OCI-LY1 (cell line): Measurements from ENCODE around the gene AQR.
"Not testable (repeated sequence)": the region's sequence is repeated elsewhere in the genome, so short reads cannot be mapped to it uniquely, and the experiment has no call there.

Experiments used
- H2AFZ ChIP-seq: fragments of 200-600 bp; sonication (generic), shearing (Covaris generic); 2 replicates; pipeline ENCODE4 v1.6.0; 2014; ENCODE audit warnings: antibody characterized with exemption, mild to moderate bottlenecking, low read length
- H3F3A ChIP-seq: fragments of 200-600 bp; sonication (generic), shearing (Covaris generic); 2 replicates; pipeline ENCODE4 v1.6.0; 2014; ENCODE audit warnings: mild to moderate bottlenecking, antibody characterized with exemption, low read length, moderate library complexity; ENCODE audit not compliant: insufficient read depth
- H3K27ac ChIP-seq: fragments of 200-600 bp; sonication (generic); 2 replicates; pipeline ENCODE4 v1.5.1; 2014; ENCODE audit warnings: low read length, mixed run types, mild to moderate bottlenecking, low read depth; ENCODE audit not compliant: poor library complexity, severe bottlenecking
- H3K27me3 ChIP-seq: fragments of 200-600 bp; sonication (generic); 2 replicates; pipeline ENCODE4 v1.6.0; 2014; ENCODE audit warnings: antibody characterized with exemption, mild to moderate bottlenecking, low read length, moderate library complexity; ENCODE audit not compliant: insufficient read depth
- H3K36me3 ChIP-seq: fragments of 200-600 bp; sonication (generic); 2 replicates; pipeline ENCODE4 v1.6.1; 2014; ENCODE audit warnings: mild to moderate bottlenecking, antibody characterized with exemption, low read length, moderate library complexity, mixed read lengths; ENCODE audit not compliant: insufficient read depth
- H3K4me1 ChIP-seq: fragments of 200-600 bp; sonication (generic); 2 replicates; pipeline ENCODE4 v1.5.1; 2014; ENCODE audit warnings: mild to moderate bottlenecking, low read length, moderate library complexity; ENCODE audit not compliant: insufficient read depth, severe bottlenecking
- H3K4me2 ChIP-seq: fragments of 200-600 bp; sonication (generic), shearing (Covaris generic); 2 replicates; pipeline ENCODE4 v1.6.1; 2014; ENCODE audit warnings: low read length
- H3K4me3 ChIP-seq: fragments of 200-600 bp; sonication (generic); 2 replicates; pipeline ENCODE4 v1.5.1; 2014; ENCODE audit warnings: low read length, low read depth, mild to moderate bottlenecking, mixed read lengths; ENCODE audit not compliant: poor library complexity, severe bottlenecking
- H3K79me2 ChIP-seq: fragments of 200-600 bp; shearing (Covaris generic); 2 replicates; pipeline ENCODE4 v1.6.1; 2016; ENCODE audit warnings: mixed run types, low read length, mixed read lengths; ENCODE audit not compliant: insufficient read depth
- H3K9ac ChIP-seq: fragments of 200-600 bp; sonication (generic), shearing (Covaris generic); 2 replicates; pipeline ENCODE4 v1.6.1; 2014; ENCODE audit warnings: mild to moderate bottlenecking, low read length, mixed read lengths
- H3K9me2 ChIP-seq: fragments of 200-600 bp; sonication (generic), shearing (Covaris generic); 2 replicates; pipeline ENCODE4 v1.6.1; 2014; ENCODE audit warnings: low read depth, mild to moderate bottlenecking, low read length, mixed read lengths
- H3K9me3 ChIP-seq: fragments of 200-600 bp; shearing (Covaris generic); 2 replicates; pipeline ENCODE4 v1.6.1; 2014; ENCODE audit warnings: low read length, mixed read lengths
- H4K20me1 ChIP-seq: fragments of 200-600 bp; sonication (generic), shearing (Covaris generic); 2 replicates; pipeline ENCODE4 v1.6.0; 2016; ENCODE audit warnings: mild to moderate bottlenecking, low read length; ENCODE audit not compliant: insufficient read depth
- CTCF ChIP-seq: fragments of 200-600 bp; sonication (generic), shearing (Covaris generic); IDR thresholded peaks from 2 replicates; pipeline ENCODE4 v1.5.1; 2017; ENCODE audit warnings: mild to moderate bottlenecking, antibody characterized with exemption, low read length, moderate library complexity, mixed read lengths
- EZH2 ChIP-seq: fragments of 200-600 bp; sonication (generic), shearing (Covaris generic); IDR thresholded peaks from 2 replicates; pipeline ENCODE4 v1.8.0; 2017; ENCODE audit warnings: borderline replicate concordance, mixed run types, mild to moderate bottlenecking, antibody characterized with exemption, low read length, moderate library complexity, mixed read lengths

The AQR gene

GRCh38 chr15:34818526-34818925 is 151.0 kb downstream of the AQR start:
- H3K4me3 ChIP-seq, result no peak overlapping the region
- H3K4me1 ChIP-seq, result no peaks in the 10 kb centered on the region
- no peaks in the 10 kb centered on the region for H4K20me1 ChIP-seq
- H2AFZ ChIP-seq, result no peak overlapping the region
- no peaks in the 10 kb centered on the region for H3K79me2 ChIP-seq
- H3K27ac ChIP-seq, result no peak overlapping the region
- no peaks in the 10 kb centered on the region for H3K9me3 ChIP-seq
- peaks cover 3% of the 10 kb centered on the region; the same call in 1 of the 2 replicates for H3K27me3 ChIP-seq
- H3K36me3 ChIP-seq, result no peaks in the 10 kb centered on the region
- H3K9me2 ChIP-seq, result no peaks in the 10 kb centered on the region
- H3K9ac ChIP-seq, result no peak overlapping the region
- no peaks in the 10 kb centered on the region for H3F3A ChIP-seq
- TF ChIP-seq EZH2 (no peak), CTCF (no peak)
- H3K4me2 ChIP-seq, result no peak overlapping the region

- TF ChIP-seq CTCF, result no peak
- TF ChIP-seq EZH2, result no peak
- Histone ChIP-seq H3K27ac (no peak overlapping the region), H3K36me3 (no peaks in the 10 kb centered on the region), H3K4me2 (no peak overlapping the region), H3K4me1 (no peaks in the 10 kb centered on the region), H3K79me2 (no peaks in the 10 kb centered on the region), H2AFZ (no peak overlapping the region), H3K9me3 (no peaks in the 10 kb centered on the region), H3K27me3 (peaks cover 3% of the 10 kb centered on the region; the same call in 1 of the 2 replicates), H3K4me3 (no peak overlapping the region), H3K9ac (no peak overlapping the region), H3K9me2 (no peaks in the 10 kb centered on the region), H3F3A (no peaks in the 10 kb centered on the region), H4K20me1 (no peaks in the 10 kb centered on the region)
Observed at GRCh38 chr15:34815836-34816235, 153.7 kb downstream of the AQR start.

- no peaks in the 10 kb centered on the region for H4K20me1 ChIP-seq
- no peaks in the 10 kb centered on the region for H3K9me2 ChIP-seq
- no peak overlapping the region for H2AFZ ChIP-seq
- H3K9me3 ChIP-seq, result no peaks in the 10 kb centered on the region
- H3K27ac ChIP-seq, result no peak overlapping the region
- no peaks in the 10 kb centered on the region for H3K36me3 ChIP-seq
- TF ChIP-seq EZH2 (no peak), CTCF (no peak)
- no peaks in the 10 kb centered on the region for H3F3A ChIP-seq
- no peak overlapping the region for H3K4me3 ChIP-seq
- no peak overlapping the region for H3K4me2 ChIP-seq
- no peaks in the 10 kb centered on the region for H3K4me1 ChIP-seq
- H3K79me2 ChIP-seq, result no peaks in the 10 kb centered on the region
- H3K9ac ChIP-seq, result no peak overlapping the region
- no peaks in the 10 kb centered on the region for H3K27me3 ChIP-seq
Observed at GRCh38 chr15:34813446-34814190, 155.9 kb downstream of the AQR start.

GRCh38 chr15:34812868-34813365 is 156.6 kb downstream of the AQR start:
- not testable (repeated sequence) for H2AFZ ChIP-seq, H3K9ac ChIP-seq, H3K36me3 ChIP-seq

More at GRCh38 chr15:34812868-34813365, 156.6 kb downstream of the AQR start:
- not testable (repeated sequence) for H3K27me3 ChIP-seq, H3K9me3 ChIP-seq, H4K20me1 ChIP-seq, H3F3A ChIP-seq, H3K4me1 ChIP-seq, H3K27ac ChIP-seq, H3K79me2 ChIP-seq, H3K4me2 ChIP-seq, H3K9me2 ChIP-seq, H3K4me3 ChIP-seq
